AG08396 (cell line): ENCODE data around the gene FASTK.

Experiments
- DNase-seq: peaks from one replicate; pipeline ENCODE4 v3.0.0; 2012; ENCODE audit warnings: low spot score, mixed read lengths

FASTK gene

GRCh38 chr7:151082141-151083070, 1.8 kb upstream of the FASTK start:
- DNase-seq = no peak

DNA sequence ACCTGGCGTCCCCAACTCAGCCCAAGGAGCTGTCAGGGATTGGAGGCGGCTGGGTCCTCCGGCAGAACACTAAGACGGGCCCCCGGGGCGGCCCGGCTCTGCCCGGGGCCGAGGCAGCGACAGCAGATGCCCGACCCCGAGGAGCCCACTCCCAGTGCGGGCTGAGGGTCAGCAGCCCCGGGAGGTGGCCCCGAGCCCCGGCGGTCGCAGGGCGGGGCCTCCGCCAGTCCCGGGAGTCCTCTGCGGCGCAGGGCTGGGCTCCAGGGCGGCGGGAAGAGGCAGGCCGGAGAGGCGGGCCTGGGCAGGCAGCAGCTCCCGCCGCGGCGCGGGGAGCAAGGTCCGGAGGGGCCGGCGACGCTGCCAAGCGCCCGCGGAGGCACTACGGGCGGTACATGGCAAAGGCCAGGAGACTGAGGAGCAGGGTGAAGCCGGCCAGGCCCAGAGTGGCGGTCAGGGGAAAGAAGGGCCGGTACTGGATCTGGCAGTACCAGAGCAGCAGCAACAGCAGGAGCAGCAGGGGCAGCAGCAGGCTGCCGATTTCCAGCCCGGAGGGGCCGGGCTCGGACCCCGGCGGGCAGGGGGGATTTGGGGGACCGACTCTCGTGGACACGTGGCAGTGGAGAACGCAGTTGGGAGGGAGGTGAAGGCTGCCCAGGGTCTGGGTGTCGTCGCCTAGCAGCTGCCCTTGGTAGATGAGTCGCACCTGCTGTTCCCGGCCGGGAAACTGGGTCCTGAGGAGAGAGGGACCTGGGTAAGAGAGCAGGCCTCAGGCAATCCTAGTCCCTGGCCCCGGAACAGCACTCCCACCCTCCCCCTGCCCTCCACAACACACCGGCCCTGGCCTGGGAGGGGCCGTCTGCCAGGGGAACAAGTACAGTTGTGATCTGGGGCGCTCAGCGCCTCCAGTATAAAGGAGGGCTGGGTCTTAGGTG, 827 bp upstream of the FASTK start:
- DNase-seq = peak; percentile 55

DNA sequence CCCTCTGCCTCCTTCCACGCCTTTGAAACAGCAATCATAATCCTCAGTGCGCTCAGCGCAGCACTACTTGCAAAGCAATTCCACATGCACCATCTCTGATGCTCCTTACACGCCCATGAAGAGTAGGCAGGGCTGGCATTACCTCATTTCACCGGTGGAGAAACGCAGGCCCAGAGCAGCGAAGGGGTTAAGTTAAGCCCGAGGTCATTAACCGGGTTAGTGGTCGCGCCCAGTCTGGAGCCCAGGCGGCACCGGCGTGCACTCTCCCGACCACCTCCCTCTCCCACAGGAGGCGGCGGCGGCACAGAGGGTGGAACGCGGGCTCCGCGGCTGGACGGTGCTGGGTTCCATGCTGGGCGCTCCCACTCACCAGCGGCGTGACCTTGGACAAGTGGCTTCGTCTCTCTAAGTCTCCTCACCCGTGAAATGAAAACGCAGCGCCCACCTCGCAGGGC, 515 bp downstream of the FASTK start:
- peak; percentile 59 for DNase-seq

DNA sequence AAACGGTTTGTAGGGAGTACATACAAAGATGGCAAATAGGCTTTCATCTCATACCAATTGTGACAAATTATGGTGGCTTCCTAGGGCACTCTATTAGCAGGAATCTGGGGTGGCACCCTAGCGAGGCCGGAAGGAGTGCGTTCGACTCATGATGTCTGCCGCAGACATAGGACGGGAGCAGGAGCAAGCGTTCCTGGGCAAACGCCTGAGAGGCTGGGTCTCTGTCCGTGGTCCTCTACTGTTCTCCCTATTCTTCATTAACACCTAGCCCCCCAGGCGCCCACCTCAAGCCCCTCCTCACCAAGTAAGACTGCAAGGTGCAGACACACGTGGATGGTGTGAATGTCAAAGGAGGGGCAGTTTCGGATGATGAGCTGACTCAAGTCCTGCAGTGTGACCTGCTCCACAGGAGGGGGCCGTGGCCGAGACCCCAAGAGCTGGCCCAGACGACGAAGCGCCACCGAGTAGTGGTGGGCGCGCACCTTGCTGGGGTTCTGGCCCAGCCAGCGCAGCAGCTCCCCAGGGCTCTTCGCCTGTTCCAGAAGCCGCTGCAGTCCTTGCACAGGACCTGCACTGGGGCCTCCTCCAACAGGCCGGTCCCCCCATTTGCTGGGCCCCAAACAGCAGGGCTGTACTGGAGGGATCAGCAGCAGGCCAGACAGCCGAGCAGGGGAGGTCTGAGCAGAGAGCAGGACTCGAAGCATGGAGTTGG, 1.3 kb downstream of the FASTK start:
- DNase-seq = no peak

DNA sequence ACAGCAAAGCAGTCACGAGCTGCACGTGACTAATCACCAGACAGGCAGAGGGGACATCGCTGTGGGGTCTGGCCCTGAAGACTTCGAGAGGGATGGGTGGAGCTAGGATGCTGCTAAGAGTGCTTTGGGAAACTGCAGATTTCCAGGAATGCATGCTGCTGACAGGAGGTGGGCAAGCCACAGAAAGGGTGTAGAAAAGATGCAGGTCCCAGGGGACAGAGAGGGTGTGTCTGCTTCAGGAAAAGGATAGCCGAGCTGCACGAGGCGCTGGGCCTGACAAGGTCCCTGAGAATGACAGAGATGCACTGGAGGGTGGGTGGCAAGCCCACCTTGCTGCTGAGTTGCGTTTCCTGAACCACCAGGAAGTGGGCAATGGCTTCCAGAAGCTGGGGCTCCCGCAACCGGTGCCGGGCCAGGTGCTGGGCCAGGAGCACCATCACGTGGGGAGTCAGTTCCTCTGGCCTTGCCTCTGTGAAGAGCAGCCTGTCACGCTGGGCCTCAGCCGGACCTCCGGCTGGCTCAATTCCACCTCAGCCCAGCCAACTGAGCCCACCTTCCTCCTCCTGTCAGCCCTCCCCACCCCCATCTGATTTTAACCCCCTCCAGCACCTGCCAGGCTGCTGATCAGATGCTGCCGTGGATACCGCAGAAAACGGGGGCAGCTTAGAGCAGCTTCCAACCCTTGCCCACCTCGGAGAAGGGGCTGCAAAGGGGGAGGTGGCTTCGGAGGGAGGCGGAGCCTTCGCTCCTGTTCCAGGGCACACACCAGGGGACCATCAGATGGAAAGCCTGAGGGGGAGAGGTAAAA, 2.2 kb downstream of the FASTK start:
- DNase-seq = no peak

DNA sequence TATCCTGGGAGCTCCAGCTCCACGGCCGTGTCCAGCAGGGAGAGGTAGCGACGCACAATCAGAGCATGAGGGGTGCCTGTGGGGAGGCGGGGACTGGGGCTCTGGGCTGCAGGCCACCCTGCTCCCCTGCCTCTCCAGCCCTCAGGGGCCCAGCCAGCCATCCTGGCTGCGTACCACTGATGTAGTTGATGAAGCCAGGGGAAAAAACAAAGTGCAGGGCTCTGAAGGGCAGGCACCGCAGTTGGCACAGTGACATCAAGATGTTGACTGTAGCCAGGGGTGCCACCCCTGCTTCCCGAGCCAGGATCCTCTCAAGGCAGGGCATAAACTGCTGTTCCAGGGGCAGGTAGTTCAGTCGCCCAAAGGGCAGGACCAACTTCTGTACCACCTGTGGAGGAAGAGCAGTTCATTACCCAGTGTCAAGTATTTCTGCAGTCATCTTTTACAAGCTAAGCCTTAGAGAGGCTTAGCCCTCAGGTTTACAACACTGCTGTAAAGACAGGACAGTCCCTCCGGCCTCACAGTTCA, 2.8 kb downstream of the FASTK start:
- DNase-seq = no peak

GRCh38 chr7:151076863-151077704, 3.5 kb downstream of the FASTK start:
- peak; percentile 58 for DNase-seq

DNA sequence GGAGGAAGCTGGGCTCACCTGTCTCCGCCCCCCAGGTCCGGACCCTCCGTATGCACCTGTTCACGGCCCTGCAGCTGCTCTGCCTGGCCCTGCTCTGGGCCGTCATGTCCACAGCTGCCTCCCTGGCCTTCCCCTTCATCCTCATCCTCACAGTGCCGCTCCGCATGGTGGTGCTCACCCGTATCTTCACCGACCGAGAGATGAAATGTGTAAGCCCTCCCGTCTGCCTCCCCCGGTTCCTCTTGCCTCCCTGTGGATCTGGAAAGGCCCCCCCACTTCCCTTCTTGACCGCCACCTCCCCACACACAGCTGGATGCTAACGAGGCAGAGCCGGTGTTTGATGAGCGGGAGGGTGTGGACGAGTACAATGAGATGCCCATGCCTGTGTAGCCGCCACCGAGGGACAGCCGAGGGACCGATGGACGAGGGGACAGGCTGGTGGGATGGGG, 4.6 kb downstream of the FASTK start:
- DNase-seq = no peak

- DNase-seq = no peak
Measured at GRCh38 chr7:151075662-151075971, 5.0 kb downstream of the FASTK start.

- DNase-seq = no peak
Measured at GRCh38 chr7:151074817-151075661, 5.6 kb downstream of the FASTK start.

- DNase-seq = no peak
Measured at GRCh38 chr7:151073990-151074389, 6.6 kb downstream of the FASTK start.

DNA sequence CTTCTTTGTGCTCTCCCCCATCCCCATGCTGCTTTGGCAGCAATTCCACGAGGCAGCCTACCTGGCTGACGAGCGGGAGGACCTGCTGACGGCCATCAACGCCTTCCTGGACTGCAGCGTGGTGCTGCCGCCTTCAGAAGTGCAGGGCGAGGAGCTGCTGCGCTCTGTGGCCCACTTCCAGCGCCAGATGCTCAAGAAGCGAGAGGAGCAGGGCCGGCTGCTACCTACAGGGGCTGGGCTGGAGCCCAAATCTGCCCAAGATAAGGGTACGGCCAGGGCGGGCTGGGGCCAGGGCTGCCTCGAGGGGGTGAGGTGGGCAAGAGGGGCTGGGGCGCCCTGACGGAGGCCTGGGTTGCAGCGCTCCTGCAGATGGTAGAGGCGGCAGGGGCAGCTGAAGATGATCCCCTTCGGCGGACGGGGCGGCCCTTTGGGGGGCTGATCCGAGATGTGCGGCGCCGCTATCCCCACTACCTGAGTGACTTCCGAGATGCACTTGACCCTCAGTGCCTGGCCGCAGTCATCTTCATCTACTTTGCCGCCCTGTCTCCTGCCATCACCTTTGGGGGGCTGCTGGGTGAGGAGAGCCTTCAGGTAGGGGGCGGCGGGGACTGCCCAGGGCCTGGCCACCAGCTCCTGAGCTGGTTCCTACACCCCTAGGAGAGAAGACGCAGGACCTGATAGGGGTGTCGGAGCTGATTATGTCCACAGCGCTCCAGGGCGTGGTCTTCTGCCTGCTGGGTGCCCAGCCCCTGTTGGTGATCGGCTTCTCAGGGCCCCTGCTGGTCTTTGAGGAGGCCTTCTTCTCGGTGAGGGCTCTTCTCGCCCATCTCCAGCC, 9.4 kb downstream of the FASTK start:
- DNase-seq = no peak

DNA sequence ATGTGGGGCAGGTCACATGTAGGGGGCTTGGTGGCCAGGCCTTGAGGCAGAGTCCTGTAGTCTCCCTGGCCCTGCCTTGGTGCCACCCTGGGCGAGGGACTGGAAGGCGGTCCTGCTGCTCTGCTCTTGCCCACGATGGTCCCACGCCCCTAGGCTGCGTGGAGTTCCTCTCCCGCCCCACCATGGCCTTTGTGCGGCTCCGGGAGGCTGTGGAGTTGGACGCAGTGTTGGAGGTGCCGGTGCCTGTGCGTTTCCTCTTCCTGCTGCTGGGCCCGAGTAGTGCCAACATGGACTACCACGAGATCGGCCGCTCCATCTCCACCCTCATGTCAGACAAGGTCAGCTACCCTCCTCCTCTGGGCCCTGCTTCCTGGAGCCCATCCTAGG, 10.0 kb downstream of the FASTK start:
- DNase-seq = no peak

- DNase-seq = no peak
Measured at GRCh38 chr7:151069841-151070573, 10.6 kb downstream of the FASTK start.

GRCh38 chr7:151068069-151068773, 12.4 kb downstream of the FASTK start:
- DNase-seq = no peak

DNA sequence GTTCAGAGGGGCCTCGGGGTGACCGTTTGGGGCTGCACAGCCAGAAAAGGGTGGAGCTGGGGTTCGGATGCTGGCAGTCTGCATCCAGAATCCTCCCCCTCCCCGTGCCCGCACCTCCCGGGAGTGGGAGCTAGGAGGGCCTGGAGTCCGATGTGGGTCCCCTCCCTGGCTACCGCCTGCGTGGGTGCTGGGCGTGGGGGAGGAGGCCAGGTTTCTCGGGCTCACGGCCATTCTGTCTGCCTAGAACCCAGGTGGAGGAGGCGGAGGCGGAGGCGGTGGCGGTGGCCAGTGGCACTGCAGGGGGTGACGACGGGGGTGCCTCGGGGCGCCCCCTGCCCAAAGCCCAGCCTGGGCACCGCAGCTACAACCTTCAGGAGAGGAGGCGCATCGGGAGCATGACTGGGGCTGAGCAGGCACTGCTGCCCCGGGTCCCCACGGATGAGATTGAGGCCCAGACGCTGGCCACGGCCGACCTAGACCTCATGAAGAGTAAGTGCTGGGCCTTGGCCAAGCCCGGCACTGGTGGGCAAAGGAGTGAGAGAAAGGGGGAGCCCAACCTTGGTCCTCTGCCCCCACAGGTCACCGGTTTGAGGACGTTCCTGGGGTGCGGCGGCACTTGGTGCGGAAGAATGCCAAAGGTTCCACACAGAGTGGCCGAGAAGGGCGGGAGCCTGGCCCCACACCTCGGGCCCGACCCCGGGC, 14.2 kb downstream of the FASTK start:
- DNase-seq = no peak
